Stimulated activated naive B cell treated with anti-CD40 and anti-IgM and Interleukin-4, amounts not matched to agents 10 μg/mL and 1 μg/mL and 100 μg/mL, for 72 hours (primary cell): ENCODE data around the gene VWCE.
"Not testable (repeated sequence)": the region's sequence is repeated elsewhere in the genome, so short reads cannot be mapped to it uniquely, and the experiment has no call there.

Experiments
- ATAC-seq, 2 donors: fragments of 150-1000 bp; cut with Tn5 transposase; replicated peaks; 2 replicates each; pipeline ENCODE4 v1.10.0; 2021; ENCODE audit warnings: moderate library complexity in 1 of 2
- DNase-seq: peaks from one replicate; pipeline ENCODE4 v3.0.0; 2021
- H3K27ac Mint-ChIP-seq: one replicate; pipeline ENCODE4 v1.8.0; 2022; ENCODE audit warnings: mild to moderate bottlenecking, mixed read lengths
- H3K27me3 Mint-ChIP-seq, 2 donors: one replicate each; pipeline ENCODE4 v1.8.0; 2022; ENCODE audit warnings: mixed read lengths in 2 of 2
- H3K36me3 Mint-ChIP-seq, 2 donors: one replicate each; pipeline ENCODE4 v1.8.0; 2022; ENCODE audit warnings: mixed read lengths in 2 of 2, mild to moderate bottlenecking in 1 of 2
- H3K4me1 Mint-ChIP-seq, 2 donors: one replicate each; pipeline ENCODE4 v1.8.0; 2022; ENCODE audit warnings: mixed read lengths in 2 of 2, mild to moderate bottlenecking in 1 of 2
- H3K4me3 Mint-ChIP-seq, 2 donors: one replicate each; pipeline ENCODE4 v1.8.0; 2022; ENCODE audit warnings: mild to moderate bottlenecking in 2 of 2, mixed read lengths in 2 of 2, moderate library complexity in 1 of 2
- H3K9me3 Mint-ChIP-seq, 2 donors: one replicate each; pipeline ENCODE4 v1.8.0; 2022; ENCODE audit warnings: mixed read lengths in 2 of 2, mild to moderate bottlenecking in 1 of 2

VWCE gene

DNA sequence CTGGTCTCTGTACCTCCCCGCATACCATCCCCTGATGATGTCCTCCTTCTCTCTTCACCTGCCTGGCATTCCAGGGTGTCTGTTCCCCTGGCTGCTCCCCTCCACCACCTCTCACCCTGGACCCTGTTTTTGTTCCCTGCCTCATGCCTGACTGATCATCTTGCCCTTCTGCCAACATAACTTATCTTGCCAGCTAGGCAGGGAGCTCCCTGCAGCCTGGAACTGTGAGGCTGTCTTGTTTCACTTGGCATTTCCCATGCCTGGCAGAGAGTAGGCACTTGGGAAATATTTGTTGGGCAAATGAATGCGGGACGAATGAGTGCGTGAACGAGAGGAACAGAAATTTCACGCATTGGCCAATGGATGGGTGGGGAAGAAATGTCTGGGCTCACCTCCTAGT is 84.5 kb downstream of the VWCE start:
- H3K27ac Mint-ChIP-seq, H3K36me3 Mint-ChIP-seq, H3K27me3 Mint-ChIP-seq, ATAC-seq, H3K9me3 Mint-ChIP-seq, H3K4me1 Mint-ChIP-seq, H3K4me3 Mint-ChIP-seq, DNase-seq: not testable (repeated sequence)
